Measurements from ENCODE around the gene THSD7B.

- no peak for TF ChIP-seq DPF2 (IDR thresholded peaks at IDR 0.05)
- TF ChIP-seq NR2C2 (IDR thresholded peaks at IDR 0.05; ENCODE audit: borderline replicate concordance, control insufficient read depth, insufficient read length, low read depth): no peak
- no peak for TF ChIP-seq HCFC1 (IDR thresholded peaks at IDR 0.05; ENCODE audit: low read length)
- TF ChIP-seq IKZF1 (conservative IDR thresholded peaks at IDR 0.05): no peak
- no peak for TF ChIP-seq JUNB (IDR thresholded peaks at IDR 0.05)
- TF ChIP-seq EP300 (IDR thresholded peaks at IDR 0.05; ENCODE audit: borderline replicate concordance in 1 of 2, control insufficient read depth in 1 of 2, low read depth in 2 of 2, low read length in 2 of 2): no peak
Measured at GRCh38 chr2:137675584-137676327, 910.4 kb downstream of the THSD7B start.
